ENCODE measurements around the gene CCDC183. TPM values are rescaled to one million over a fixed set of nuclear protein-coding genes. Genes with fewer than 3 reads are reported as not detected.

The CCDC183 gene
- total and polyA plus RNA-seq, 4 donors = 0.38 to 4.6 (median 2.2) TPM

DNA sequence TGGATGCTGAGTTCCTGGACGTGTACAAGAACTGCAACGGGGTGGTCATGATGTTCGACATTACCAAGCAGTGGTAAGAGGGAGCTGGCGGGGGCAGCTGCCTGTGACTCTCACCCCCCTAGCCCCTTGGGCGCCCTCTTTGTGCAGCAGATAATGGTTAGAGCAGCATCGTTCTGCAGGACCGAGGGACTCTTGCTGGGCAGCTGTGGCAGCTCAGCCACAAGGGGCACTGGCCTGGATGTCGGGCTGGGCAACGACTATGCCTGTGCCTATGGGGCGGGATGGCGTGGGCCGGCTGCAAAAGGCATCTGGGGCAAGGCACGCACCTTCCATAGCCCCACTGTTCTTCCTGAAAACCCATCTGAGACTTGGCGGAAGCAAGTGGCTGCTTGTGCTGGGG is 33.3 kb downstream of the CCDC183 start:
- 94 to 98% methylated on average over 14 of the region's 14 CpGs for WGBS, 2 donors
- Histone ChIP-seq H3K27me3 (ENCODE audit: control insufficient read depth in 3 of 3, insufficient read depth in 3 of 3, low read length in 2 of 3) (no peaks in the 10 kb centered on the region), H3K4me1 (ENCODE audit: control insufficient read depth in 5 of 5, insufficient read depth in 5 of 5, low read length in 5 of 5) (no peaks in the 10 kb centered on the region), H3K9ac (ENCODE audit: insufficient read depth in 1 of 2, low read length in 2 of 2) (no peak overlapping the region), H3K27ac (ENCODE audit: low read depth in 1 of 2, low read length in 1 of 2) (no peak overlapping the region), H3K36me3 (ENCODE audit: control insufficient read depth in 4 of 4, insufficient read depth in 4 of 4, low read length in 4 of 4) (peaks cover 0 to 81% (median 16%) of the 10 kb centered on the region in 4 donors), H3K9me3 (ENCODE audit: control insufficient read depth in 4 of 4, insufficient read depth in 3 of 4, low read length in 3 of 4) (no peaks in the 10 kb centered on the region), H3K4me3 (no peak overlapping the region)
- no peak for ATAC-seq (ENCODE audit: insufficient read depth, low FRiP score)
- DNase-seq = no peak
- TF ChIP-seq, protein P1, sequence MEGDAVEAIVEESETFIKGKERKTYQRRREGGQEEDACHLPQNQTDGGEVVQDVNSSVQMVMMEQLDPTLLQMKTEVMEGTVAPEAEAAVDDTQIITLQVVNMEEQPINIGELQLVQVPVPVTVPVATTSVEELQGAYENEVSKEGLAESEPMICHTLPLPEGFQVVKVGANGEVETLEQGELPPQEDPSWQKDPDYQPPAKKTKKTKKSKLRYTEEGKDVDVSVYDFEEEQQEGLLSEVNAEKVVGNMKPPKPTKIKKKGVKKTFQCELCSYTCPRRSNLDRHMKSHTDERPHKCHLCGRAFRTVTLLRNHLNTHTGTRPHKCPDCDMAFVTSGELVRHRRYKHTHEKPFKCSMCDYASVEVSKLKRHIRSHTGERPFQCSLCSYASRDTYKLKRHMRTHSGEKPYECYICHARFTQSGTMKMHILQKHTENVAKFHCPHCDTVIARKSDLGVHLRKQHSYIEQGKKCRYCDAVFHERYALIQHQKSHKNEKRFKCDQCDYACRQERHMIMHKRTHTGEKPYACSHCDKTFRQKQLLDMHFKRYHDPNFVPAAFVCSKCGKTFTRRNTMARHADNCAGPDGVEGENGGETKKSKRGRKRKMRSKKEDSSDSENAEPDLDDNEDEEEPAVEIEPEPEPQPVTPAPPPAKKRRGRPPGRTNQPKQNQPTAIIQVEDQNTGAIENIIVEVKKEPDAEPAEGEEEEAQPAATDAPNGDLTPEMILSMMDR (IDR thresholded peaks at IDR 0.05; ENCODE audit: control extremely low read depth, extremely low read depth) = no peak

DNA sequence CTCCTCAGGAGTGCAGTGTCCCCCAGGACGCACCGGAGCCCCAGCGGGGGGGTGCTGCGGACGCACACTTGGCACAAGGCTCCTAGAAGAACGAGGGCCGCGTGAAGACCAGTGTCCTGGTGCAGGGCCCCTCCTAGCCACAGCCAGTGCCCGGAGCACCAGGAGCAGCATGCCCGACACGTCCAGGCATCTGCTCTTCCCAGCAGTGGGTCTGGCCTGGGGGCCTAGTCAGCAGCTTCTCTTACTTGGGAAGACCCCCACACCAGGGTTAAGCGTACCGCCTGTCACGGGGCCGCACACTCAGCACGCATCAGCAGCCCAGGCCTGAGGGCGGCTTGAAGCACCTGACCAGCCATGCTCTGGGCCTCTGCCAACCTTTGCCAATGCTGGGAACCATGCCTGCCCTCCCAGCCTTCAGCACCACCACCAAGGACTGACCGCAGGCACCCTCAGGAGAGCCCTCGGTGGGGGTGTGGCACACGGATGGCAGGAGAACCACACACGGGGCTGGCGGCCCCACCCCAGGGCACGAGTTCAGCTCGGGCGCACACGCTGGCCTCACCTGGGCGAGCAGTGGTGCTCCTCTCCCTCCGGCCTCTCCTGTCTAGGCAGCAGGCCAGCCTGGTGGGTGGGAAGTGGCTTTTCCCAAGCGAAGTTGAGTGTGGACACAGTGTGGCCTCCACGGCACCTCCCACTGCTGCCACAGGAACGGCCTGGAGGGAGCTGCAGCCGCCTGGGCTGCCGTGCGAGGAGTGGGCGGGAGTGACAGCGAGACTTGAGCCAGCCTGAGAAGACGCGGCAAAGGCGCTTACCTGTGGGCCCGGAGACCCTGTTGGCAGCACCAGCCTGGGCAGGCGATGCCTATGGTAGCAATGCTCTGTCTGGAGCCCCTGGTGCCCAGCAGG is 34.1 kb downstream of the CCDC183 start:
- Histone ChIP-seq H3K4me1 (ENCODE audit: control insufficient read depth in 5 of 5, insufficient read depth in 5 of 5, low read length in 5 of 5) (no peaks in the 10 kb centered on the region), H3K36me3 (ENCODE audit: control insufficient read depth in 4 of 4, insufficient read depth in 4 of 4, low read length in 4 of 4) (peaks cover 0 to 75% (median 16%) of the 10 kb centered on the region in 4 donors), H3K9me3 (ENCODE audit: control insufficient read depth in 4 of 4, insufficient read depth in 3 of 4, low read length in 3 of 4) (no peaks in the 10 kb centered on the region), H3K27ac (ENCODE audit: low read depth in 1 of 2, low read length in 1 of 2) (no peak overlapping the region), H3K9ac (ENCODE audit: insufficient read depth in 1 of 2, low read length in 2 of 2) (no peak overlapping the region), H3K4me3 (no peak overlapping the region), H3K27me3 (ENCODE audit: control insufficient read depth in 3 of 3, insufficient read depth in 3 of 3, low read length in 2 of 3) (no peaks in the 10 kb centered on the region)
- DNase-seq (no peak), ATAC-seq (ENCODE audit: insufficient read depth, low FRiP score) (no peak)
- WGBS, 2 donors = 86 to 92% methylated on average over 41 of the region's 41 CpGs
- TF ChIP-seq, protein P1 (IDR thresholded peaks at IDR 0.05; ENCODE audit: control extremely low read depth, extremely low read depth) = no peak

DNA sequence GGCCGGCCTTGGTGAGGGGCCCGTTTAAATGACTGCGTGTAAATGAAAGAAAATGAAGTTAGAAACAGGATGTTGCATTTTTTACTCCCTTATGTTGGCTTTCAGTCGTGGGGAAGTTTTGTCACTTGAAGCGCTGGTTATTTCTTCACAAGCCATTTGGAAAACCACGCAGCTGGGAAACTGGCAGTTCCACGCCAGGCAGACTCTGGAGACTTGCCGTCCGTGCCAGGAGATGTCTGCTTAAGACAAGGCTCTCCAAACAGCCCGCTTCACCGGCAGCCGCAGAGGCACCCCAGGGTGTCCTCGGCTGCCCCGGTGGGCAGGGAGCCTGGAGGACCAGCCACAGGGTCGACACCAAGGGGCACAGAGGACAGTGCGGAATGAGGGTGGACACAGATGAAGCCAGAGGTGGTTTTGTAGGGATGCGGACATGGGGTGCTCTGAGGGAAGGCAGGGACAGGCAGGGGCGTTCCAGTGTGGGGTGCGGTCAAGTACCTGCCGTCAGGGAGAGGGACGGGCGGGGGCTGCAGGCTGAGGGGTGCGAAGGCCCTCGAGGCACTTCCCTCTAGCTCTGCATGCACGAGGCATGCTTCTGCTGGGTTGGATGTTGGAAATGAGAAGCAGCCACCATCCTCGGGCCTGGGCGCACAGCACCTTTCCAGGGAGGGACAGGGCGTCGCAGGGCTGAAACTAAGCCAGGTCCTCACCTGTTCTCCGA is 35.0 kb downstream of the CCDC183 start:
- H3K27ac ChIP-seq (ENCODE audit: low read depth in 1 of 2, low read length in 1 of 2) = no peak overlapping the region
- no peak overlapping the region for H3K9ac ChIP-seq (ENCODE audit: insufficient read depth in 1 of 2, low read length in 2 of 2)
- H3K27me3 ChIP-seq (ENCODE audit: control insufficient read depth in 3 of 3, insufficient read depth in 3 of 3, low read length in 2 of 3) = no peaks in the 10 kb centered on the region
- no peaks in the 10 kb centered on the region for H3K4me1 ChIP-seq (ENCODE audit: control insufficient read depth in 5 of 5, insufficient read depth in 5 of 5, low read length in 5 of 5)
- H3K4me3 ChIP-seq = no peak overlapping the region
- no peak for DNase-seq
- ATAC-seq (ENCODE audit: insufficient read depth, low FRiP score) = no peak
- 77 to 90% methylated on average over 30 of the region's 30 CpGs for WGBS, 2 donors
- peaks cover 0 to 76% (median 12%) of the 10 kb centered on the region in 4 donors for H3K36me3 ChIP-seq (ENCODE audit: control insufficient read depth in 4 of 4, insufficient read depth in 4 of 4, low read length in 4 of 4)
- TF ChIP-seq, protein P1 (IDR thresholded peaks at IDR 0.05; ENCODE audit: control extremely low read depth, extremely low read depth) = no peak
- no peaks in the 10 kb centered on the region for H3K9me3 ChIP-seq (ENCODE audit: control insufficient read depth in 4 of 4, insufficient read depth in 3 of 4, low read length in 3 of 4)

Data from lung (tissue), 12 donors.